Superior temporal gyrus (tissue), 1 donor: ENCODE data around the gene MED25.
"Not testable (repeated sequence)": the region's sequence is repeated elsewhere in the genome, so short reads cannot be mapped to it uniquely, and the experiment has no call there.

Experiments used
- DNase-seq: peaks from one replicate; pipeline ENCODE4 v3.0.0-alpha.2; 2016; ENCODE audit errors: extremely low spot score

MED25 gene

DNA sequence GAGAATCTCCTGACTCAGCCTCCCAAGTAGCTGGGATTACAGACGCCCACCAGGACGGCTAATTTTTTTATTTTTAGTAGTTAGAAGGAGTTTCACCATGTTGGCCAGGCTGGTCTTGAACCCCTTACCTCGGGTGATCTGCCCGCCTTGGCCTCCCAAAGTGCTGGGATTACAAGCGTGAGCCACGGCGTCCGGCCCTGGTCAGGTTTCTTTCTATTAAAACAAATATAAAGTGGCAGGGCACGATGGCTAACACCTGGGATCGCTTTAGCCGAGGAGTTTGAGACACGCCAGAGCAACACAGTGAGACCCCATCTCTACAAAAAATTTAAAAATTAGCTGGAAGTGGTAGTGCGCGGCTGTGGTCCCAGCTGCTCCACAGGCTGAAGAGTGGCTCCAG, 1.5 kb upstream of the MED25 start:
- no peak for DNase-seq

DNA sequence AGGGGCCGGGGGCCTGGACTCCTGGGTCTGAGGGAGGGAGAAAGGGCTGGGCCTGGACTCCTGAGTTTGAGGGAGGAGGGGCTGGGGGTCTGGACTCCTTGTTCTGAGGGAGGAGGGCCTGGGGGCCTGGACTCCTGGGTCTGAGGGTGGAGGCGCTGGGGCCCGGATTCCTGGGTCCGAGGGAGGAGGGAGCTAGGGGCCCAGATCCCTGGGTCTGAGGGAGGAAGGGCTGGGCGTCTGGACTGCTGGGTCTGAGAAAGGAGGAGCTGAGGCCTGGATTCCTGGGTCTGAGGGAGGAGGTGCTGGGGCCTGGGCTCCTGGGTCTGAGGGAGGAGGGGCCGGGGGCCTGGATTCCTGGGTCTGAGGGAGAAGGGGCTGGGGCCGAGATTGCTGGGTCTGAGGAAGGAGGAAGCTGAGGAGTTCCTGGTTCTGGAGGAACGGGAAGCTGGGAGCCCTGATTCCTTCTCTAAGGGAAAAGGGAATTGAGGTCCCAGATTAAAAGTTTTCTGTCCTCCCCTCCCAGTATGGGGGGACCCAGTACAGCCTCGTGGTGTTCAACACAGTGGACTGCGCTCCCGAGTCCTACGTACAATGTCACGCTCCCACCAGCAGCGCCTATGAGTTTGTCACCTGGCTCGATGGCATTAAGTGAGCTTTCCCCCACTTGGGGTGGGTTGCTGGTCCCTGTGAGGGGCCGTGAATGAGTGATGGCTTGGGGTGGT, 721 bp downstream of the MED25 start:
- no peak for DNase-seq

- not testable (repeated sequence) for DNase-seq
Observed at GRCh38 chr19:49819452-49820115, 1.5 kb downstream of the MED25 start.

DNA sequence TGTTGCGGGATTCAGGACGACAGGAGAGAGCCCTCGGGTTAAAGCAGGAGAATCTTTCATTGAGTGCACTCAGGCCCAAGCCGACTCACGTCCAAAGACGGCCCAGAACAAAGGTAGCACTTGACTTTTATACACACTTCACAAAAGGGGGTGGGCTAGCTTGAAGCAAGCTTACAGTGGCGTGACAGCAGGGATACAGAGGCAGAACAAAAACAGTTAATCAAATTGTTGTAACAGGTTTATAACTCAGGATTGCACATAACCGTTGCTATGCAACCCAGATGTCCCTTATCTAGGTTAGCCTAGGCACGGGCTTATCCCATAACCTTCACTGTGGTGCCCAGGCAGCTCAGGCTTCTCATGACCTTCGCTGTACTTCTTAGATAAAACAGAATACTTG, 2.0 kb downstream of the MED25 start:
- DNase-seq, result no peak

DNA sequence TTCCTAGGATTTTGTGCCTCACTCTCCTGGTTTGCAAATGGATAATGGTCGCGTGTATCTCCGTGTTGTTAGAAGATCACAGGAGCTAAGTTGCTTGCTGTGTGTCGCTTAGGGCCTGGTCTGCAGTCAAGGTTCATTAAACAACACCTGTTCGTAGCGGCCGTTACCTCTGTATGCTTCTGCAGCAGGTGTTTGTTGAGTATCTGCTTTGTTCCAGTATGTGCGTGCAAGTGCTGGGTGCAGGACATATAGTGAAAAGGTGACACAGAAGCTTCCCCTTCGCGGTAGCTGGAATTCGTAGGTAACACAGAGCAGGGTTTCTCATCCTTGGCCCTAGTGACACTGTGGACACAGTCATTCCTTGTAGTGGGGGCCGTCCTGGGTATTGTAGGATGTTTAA, 5.4 kb downstream of the MED25 start:
- no peak for DNase-seq

GRCh38 chr19:49824662-49825061, 6.6 kb downstream of the MED25 start:
- DNase-seq, result no peak

- DNase-seq, result no peak
Observed at GRCh38 chr19:49827034-49827433, 8.9 kb downstream of the MED25 start.

GRCh38 chr19:49829200-49829599, 11.1 kb downstream of the MED25 start:
- DNase-seq, result no peak

DNA sequence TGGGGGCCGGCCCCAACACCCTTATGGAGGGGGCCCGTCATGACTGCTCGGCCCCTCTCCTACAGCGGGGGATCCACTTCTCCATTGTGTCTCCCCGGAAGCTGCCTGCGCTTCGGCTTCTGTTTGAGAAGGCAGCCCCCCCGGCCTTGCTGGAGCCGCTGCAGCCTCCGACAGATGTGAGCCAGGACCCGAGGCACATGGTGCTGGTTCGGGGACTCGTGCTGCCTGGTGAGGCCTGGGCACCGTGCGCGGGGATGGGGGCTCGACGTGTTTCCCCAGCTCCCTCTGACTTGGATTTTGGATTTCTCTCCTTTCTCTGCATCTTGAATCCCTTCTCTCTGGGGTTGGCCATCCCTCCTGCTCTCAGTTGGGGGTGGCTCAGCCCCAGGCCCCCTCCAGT, 11.6 kb downstream of the MED25 start:
- no peak for DNase-seq

GRCh38 chr19:49830766-49831165, 12.7 kb downstream of the MED25 start:
- DNase-seq, result no peak

- no peak for DNase-seq
Observed at GRCh38 chr19:49831592-49831991, 13.5 kb downstream of the MED25 start.

GRCh38 chr19:49832556-49832955, 14.5 kb downstream of the MED25 start:
- no peak for DNase-seq

- no peak for DNase-seq
Observed at GRCh38 chr19:49833599-49833998, 15.5 kb downstream of the MED25 start.

GRCh38 chr19:49835562-49835961, 17.5 kb downstream of the MED25 start:
- no peak for DNase-seq

- DNase-seq, result no peak
Observed at GRCh38 chr19:49836176-49837008, 18.3 kb downstream of the MED25 start.

DNA sequence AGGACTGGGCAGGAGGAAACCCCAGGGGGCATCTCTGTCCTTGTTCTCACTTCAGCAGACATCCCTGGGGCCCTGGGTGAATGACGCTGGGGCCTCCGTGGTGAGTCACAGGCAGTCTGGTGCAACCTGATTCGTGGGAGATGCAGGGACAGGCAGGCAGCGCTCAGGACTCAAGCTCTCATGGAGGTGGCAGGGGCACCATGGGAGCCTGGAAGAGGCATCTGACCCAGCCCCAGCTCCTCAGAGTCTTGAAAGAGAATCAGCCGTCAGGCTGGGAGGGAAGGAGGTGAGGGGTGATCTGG, 18.9 kb downstream of the MED25 start:
- DNase-seq, result no peak

DNA sequence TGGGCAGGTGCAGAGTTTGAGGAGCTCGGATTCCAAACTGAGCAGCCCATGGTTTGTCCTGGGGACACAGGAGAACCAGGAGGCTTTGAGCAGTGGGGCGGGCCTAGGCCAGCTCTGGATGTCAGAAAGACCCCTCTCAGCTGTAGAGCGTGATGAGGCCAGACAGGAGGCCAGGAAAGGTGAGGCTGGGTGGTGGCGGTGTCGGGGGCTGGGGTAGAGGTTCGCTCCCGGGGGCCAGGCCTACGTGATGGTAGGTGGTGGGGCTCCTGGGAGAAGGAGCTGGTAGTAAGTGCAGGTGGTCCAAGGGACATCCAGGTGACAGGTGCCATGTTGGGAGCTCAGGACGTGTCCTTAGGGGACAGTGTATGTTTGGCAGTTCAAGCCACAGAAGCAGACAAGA, 19.3 kb downstream of the MED25 start:
- DNase-seq, result no peak

DNA sequence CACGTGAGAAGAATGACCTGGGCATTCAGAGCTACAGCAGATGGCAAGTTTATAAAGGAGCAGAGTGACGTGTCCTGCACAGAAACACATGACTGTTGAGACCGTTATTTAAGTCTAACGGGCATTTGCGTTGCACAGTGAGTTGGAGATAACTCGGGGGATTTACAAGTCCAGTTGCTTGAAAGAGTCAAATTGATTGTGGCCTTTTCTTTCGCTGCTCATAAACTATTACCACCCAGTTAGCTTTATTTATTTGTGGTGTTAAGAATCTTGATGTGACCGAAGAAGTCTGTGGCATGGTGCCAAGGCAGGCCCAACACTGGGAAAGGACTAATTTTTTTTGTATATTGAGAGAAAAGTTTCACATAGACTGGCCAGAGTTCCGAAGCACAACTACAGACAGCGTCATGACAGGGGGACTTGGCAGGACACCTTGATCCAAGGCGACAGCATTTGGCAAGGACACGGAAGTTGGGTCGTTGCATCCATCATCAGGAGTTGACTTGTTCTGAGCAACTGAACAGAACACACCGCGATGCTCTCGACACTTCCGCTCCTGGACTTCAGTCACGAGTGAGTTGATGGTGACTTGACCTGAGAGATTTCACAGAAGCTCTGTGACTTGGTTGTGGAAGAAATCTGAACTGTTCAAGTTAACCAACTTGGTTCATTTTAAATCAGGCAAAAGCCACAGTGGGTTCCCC, 20.9 kb downstream of the MED25 start:
- no peak for DNase-seq

DNA sequence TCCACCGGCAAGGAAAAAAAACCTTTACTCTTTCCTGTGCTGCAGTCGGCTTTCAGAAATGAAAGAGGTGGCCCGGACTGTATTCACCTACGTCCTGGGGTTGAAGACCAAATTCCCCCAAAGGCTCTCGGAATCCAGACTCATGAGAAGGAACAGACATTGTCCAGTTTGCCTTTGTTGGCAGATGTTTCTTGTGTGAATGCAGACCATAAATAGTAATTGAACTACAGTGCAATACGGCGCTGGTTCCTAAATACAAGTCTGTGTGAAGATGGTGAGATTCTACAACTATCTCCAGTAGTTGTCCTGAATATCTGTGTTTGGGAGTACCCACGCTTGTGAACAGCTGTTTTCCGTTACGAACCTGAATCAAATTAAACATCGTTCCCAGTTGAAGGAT, 21.6 kb downstream of the MED25 start:
- no peak for DNase-seq

DNA sequence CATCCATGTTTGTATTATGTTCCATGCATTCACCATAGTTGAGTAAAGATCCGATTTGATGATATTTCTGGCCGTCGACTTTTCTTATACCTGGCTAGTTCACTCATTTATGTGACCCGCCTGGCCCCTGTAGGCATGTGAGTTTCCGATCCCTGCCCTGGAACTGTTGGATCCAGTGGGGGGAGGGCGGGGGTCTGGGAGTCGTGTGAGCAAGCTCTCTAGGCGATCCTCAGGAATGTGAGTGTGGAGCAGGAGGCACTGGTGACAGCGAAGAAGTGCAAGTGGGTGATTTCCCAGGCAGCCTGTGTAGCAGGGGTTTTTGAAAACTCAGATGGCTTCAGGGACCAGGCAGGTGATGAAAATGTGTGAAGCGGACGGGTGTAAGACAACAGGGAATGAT, 22.2 kb downstream of the MED25 start:
- no peak for DNase-seq

- no peak for DNase-seq
Observed at GRCh38 chr19:49840736-49841249, 22.7 kb downstream of the MED25 start.

DNA sequence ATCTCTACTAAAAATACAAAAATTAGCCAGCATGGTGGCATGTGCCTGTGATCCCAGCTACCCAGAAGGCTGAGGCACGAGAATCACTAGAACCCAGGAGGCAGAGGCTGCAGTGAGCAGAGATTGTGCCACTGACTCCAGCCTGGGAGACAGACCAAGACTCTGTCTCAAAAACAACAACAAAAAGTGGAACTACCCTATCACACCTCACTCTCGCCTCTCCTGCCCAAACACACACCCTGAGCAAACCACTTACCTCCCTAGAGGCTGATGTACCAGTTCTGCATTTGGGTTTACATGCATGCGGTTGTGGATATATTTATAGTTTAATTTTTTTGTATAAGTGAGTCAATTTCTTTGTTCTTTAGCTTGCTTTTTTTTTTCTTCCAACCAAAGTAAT, 25.2 kb downstream of the MED25 start:
- DNase-seq, result no peak
